Right lobe of liver (tissue), 4 donors: ENCODE results near the gene TRMT1.

Experiments
- POLR2A ChIP-seq: fragments of 450-650 bp; IDR thresholded peaks from one replicate; pipeline ENCODE4 v1.6.1; 2017; ENCODE audit warnings: antibody characterized with exemption, mild to moderate bottlenecking
- TF ChIP-seq, protein P1 (sequence below), 4 donors: fragments of 200-600 bp in 3 of 4; fragments of 450-650 bp in 1 of 4; IDR thresholded peaks; one replicate each; pipeline versions ENCODE4 v1.5.1 to v1.8.0; 2016 to 2022; ENCODE audit warnings: antibody characterized with exemption in 4 of 4, mild to moderate bottlenecking in 2 of 4
- donor health status: DM: no; HTN: no; CAD: no.
- donor health status: DM: no; HTN: no; CAD: no.
- donor health status: DM: no; HTN: yes; CAD: no.

DNA sequence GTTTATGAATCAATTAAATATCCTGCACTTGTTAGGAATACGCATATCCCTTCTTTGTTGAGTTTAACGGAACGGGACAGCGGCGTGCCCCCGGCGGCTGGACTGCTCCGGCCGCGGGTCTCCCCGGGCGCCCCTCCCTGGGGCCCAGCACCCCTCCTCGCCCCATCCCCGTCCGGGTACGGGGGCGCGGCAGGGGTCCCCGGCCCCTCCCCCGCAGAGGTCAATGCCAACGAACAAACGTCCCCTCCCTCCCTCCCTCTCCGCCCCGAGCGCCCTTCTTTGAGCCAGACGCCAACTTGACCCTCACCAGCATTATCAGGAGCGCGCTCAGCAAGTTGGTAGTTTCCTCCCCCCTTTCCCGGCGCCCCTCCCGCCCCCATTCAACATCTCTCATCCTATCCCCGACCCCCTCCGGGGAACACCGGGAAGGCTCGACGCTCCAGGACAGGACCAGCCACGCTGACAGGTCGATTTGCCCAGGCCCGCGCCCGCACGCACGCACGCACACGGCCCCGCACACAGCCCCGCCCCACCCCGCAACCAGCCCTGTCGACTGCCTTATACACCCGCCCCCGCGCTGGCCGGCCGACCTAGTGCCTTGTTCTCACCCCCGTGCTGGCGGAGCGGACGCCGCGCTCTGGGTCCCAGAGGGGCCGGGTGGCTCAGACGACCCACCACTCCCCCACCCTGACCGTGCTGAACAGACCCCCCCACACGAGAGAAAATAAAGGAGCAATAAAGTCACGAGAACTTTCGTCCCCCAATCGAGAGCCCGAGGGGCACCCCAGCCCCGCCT lies 18.9 kb downstream of the TRMT1 start:
- TF ChIP-seq POLR2A, result no peak
- TF ChIP-seq, protein P1, sequence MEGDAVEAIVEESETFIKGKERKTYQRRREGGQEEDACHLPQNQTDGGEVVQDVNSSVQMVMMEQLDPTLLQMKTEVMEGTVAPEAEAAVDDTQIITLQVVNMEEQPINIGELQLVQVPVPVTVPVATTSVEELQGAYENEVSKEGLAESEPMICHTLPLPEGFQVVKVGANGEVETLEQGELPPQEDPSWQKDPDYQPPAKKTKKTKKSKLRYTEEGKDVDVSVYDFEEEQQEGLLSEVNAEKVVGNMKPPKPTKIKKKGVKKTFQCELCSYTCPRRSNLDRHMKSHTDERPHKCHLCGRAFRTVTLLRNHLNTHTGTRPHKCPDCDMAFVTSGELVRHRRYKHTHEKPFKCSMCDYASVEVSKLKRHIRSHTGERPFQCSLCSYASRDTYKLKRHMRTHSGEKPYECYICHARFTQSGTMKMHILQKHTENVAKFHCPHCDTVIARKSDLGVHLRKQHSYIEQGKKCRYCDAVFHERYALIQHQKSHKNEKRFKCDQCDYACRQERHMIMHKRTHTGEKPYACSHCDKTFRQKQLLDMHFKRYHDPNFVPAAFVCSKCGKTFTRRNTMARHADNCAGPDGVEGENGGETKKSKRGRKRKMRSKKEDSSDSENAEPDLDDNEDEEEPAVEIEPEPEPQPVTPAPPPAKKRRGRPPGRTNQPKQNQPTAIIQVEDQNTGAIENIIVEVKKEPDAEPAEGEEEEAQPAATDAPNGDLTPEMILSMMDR (IDR thresholded peaks at IDR 0.05), result no peak
